NCI-H1694 (cell line): ENCODE data around the gene ALG11.
"Not testable (repeated sequence)": the region's sequence is repeated elsewhere in the genome, so short reads cannot be mapped to it uniquely, and the experiment has no call there.

Experiments
- DNase-seq: peaks from one replicate; lab custom pipeline; 2025; lab: John Stamatoyannopoulos, UW

The ALG11 gene, protein sequence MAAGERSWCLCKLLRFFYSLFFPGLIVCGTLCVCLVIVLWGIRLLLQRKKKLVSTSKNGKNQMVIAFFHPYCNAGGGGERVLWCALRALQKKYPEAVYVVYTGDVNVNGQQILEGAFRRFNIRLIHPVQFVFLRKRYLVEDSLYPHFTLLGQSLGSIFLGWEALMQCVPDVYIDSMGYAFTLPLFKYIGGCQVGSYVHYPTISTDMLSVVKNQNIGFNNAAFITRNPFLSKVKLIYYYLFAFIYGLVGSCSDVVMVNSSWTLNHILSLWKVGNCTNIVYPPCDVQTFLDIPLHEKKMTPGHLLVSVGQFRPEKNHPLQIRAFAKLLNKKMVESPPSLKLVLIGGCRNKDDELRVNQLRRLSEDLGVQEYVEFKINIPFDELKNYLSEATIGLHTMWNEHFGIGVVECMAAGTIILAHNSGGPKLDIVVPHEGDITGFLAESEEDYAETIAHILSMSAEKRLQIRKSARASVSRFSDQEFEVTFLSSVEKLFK

DNA sequence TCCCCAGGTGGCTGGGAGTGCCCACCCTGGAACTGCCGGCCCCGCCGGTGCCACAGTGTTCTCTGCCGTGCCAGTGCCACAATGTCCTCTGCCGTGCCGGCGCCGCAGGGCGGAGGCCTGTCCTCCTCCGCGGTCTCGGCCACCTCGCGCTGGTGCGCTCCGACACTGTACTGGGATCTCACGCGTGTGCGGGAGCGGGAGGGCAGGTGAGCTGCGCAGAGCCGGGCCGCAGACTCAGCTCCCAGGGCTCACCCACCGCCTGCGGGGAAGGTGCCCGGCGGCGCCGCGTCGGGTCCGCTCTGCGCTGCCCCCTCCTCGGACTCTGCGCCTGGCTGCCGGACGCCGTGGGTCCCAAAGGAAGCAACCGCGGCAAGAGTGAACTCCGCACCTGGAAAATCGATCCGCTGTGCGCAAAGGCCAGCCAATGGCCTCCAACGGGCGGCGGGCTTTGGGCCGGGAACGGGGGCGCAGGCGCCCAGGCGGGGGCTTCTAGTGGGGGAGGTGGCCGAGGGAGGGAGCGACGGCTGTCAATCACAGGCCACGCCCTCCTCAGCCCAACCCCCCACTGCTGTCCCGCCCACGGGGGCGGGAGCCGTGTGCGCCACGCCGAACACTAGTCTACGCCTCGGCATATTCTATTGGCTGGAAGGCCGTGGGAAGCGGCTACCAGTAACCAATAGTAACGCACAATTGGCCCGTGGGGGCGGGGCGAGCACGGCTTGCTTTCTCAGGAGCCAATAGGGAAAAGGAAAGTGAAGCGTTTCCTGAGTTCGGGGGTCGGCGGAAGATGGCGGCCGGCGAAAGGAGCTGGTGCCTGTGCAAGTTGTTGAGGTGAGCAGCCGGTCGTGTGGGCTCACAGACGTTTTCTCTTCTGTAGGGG is at the start of gene ALG11:
Gene ALG11 (plus strand): TSS at position 767 of the 880 bp plus-strand sequence. CDS start 21 bp downstream, at position 788.
- peak; percentile 98 for DNase-seq

DNA sequence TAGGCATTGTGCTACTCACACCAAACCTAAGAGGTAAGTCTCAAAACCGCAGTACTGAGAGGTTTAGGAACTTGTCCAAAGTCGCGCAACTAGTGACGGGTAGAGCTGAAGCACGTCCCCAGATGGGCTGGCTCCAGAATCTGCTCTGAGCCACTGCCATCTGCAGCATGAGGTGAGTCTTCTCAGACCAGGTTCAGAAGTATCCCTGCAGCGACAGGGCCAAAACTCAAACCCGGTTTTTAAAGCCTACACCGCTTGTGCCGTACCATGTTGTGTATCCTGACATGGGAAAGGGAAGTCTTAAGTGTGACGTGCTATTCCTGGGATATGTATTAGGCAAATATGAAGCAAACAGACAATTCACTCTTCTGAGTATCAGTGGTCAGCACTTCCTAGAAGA is 46.0 kb upstream of the ALG11 start:
- DNase-seq = no peak

DNA sequence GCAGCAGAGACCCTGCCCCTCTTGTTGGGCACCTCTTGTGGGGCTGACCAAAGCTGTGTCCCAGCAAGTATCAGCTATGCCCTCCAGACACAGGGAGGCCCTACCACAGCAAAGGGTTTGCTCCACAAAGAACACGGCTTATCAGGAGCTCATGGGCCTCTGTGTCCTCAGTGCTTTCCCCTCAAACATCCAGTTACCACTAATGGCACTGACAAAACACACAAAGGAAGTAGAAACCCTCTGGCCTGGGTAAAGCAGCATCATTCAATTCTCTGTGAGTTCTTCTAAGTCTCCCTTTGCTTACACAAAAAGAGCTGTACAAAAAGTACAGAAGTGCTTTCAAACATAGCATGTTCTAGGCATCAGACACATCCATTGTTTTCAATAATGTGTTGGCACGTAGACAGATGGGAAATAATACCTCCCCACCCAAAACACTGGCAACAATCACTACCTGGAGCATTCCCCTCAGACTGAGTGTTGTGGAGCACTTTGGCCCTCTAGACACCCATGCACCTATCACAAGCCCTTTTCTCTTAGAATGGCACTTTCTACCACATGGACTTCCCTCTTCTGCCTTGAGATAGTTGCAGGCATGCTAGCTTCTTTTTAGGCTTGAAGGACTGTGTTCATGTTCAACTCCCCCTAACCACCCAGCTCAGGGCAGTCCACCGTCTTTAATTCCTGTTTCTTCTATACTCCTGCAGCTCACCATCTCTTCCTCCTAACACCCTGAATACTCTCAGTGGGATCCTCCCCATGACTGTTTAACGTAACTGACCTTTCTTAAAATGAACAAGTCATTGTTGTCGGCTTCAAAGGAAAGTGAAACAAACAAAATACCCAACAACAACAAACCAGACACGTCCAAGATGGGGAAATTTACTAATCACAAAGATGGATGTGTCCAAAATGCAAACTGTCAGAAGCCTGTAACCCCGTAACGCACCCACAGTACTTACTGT is 44.4 kb upstream of the ALG11 start:
- DNase-seq = no peak

DNA sequence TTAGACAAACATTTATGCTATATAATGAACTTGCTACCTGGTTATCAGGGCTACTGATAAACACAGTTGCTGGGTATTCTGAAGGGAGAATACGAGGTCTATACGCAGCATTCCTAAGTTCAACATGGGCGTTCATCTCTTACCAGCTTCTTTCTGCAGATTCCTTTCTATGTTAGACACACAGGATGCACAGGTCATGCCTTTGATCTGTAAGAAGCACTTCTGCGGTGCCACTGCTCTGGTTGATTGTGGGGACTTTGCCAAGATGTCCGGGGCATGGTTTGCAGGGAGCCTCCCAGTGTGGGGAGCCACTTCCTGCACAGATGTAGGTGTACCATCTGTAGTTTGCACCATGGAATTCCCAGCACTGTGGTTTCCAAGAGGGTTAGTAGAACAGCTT is 41.8 kb upstream of the ALG11 start:
- DNase-seq = no peak

DNA sequence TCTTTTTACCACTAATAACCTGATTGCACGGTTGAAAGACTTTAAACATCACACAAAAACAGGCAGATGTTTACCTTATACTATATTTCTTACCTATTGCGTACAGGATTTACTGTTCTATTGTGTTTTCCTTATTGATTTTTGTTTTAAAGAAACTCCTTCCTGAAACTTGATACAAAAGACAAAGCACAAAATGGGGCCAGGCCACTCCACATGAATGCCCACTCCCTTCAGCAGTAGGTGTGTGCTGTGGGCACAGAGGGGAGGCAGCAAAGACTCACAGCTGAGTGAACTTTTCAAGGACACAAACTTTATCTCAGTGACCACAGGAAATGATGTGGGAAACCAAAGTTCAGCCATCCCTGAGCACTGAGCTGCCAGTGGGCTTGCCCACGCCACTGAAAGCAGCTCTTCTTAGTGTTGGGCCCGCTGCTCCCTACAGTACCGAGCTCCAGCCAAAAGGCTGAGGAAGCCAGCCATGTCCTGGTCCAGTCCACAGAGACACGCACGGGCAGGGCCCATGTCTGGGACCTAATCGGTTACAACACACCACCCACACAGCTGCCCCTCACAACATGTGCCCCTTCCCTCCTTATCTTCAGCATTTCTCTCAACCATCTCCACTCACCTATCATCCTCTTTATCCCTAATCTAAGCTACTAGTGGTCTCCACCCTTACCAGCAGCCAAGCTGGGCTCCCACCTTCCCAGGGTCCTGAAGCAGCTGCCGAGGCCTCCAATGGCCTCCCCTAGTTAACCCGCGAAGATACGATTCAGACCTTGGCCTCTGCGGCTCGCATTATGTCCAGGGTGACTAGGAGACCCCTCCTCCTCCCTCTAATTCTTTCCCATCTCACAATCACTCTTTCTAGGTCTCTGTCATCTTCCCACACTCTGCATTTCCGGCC is 40.4 kb upstream of the ALG11 start:
- DNase-seq = no peak

DNA sequence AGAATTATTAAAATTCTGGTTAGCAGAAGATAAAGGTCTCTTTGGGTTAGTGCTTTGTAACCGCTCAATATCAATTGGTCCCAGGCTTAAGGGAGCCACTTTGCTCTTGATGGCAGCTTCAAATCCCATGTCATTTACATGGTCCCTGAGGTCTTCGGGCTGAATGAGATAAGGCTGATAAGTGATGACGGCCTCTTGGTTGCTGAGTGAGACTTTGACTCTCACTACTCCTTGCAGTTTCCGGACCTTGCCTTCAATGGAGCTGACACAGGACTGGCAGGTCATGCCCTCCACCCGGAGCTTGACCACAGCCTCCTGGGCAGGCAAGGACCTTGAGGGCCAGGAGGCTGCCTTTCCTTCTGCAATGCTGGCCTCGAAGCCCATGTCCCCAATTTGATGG is 37.7 kb upstream of the ALG11 start:
- DNase-seq = no peak

DNA sequence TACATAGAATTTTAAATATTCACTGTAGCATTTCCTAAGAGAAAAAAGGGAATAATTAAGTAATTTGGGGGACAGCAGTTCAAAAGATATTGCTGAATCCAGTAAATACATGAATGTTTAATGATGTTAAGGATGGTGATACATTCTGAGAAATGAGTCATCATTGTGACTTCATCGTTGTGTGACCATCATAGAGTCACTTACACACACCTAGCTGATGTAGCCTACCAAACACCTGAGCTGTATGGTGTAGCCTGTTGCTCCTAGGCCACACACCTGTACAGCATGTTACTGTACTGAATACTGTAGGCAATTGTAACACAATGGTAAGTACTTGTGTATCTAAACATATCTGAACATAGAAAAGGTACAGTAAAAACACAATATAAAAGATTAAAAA is 35.8 kb upstream of the ALG11 start:
- no peak for DNase-seq

DNA sequence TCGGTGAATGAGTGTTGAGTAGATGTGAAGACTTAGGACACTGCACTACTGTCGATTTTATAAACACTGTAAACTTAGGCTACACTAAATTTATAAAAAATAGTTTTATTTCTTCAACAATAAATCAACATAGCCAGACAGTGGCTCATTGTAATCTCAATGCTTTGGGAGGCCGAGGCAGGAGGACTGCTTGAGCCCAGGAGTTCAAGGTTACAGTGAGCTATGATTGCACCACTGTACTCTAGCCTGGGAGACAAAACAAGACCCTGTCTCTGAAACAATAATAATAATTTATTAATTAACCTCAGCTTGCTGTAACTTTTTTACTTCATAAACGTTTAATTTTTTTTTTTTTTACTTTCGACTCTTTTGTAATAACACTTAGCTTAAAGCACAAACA is 35.3 kb upstream of the ALG11 start:
- DNase-seq = no peak

DNA sequence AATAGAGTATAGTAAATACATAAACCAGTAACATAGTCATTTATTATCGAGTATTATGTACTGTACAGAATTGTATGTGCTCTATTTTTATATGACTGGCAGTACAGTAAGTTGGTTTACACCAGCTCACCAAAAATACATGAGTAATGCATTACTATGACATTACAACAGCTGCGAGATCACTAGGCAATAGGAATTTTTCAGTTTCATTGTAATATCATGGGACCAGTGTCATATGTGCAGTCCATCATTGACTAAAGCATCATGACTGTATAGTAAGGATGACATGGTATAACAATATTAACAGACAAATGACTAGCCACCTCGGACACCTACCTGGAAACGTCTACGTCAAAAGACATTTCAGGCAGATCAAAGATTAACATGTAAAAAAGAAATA is 34.6 kb upstream of the ALG11 start:
- DNase-seq = no peak

DNA sequence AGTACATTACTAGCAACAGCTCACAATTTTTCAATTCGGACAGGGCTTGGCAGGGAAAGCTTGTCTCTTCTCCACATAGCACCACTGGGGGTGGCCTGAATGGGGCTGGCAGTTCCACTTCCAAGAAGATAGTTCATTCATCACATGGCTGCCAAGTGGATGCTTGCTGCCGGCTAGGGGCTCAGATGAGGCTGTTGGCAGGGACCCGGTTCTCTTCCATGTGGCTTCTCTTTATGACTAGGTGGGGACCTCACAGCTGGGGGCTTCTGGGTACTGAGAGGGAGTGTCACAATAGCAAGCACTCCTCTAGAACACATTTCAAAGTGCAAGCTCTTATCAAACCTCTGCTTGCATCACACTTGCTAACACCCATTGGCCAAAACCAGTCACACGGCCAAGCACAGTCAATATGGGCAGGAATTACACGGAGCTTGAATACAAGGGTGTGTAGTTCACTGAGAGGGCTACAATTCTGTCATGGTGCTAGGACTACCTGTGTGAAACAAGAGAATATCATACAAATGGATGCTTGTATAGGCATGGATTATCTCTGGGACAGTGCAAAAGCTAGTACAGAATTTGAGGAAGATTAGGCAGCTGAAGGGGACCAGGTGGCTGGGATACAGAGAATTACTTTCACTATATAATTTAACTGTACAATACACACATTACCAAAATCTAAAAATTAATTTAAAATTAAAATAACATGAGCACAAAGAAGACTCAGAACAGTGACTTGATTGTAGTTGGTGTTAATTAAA is 33.2 kb upstream of the ALG11 start:
- DNase-seq = no peak

DNA sequence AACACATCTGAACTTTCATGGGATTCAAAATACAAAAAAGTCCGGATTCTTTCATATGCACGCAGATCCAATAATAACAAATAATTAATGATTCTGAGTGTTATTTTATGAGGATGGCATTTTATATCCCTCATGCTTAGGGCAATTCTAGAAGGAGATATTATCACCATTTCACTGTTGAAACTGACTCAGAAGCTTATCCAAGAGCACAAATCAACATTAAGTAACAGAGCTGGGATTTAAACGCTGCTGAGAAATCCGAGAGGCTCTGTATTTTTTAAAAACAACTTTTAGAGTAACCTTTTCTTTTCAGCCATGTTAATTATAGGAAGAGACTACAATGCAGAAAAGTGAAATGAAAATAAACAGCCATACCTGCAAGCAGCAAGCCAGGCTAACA is 31.3 kb upstream of the ALG11 start:
- no peak for DNase-seq

DNA sequence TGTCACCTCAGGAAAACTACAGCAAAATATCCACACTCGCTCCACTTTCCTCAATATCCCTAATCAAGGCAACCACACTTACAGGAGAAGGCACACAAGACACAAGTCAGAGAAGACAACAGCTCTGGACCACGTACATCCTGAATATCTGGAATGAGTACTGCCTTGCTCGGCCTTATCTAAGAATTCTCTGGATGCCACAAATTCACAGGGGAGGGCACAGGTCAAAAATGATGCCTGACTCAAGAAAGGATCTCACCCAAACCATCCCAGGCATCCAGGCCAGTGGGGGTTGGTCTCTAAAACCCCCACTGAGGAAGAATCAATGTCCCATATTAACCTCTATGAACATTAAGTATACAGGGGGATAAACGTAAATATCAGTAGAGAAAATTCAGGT is 30.8 kb upstream of the ALG11 start:
- DNase-seq = no peak

DNA sequence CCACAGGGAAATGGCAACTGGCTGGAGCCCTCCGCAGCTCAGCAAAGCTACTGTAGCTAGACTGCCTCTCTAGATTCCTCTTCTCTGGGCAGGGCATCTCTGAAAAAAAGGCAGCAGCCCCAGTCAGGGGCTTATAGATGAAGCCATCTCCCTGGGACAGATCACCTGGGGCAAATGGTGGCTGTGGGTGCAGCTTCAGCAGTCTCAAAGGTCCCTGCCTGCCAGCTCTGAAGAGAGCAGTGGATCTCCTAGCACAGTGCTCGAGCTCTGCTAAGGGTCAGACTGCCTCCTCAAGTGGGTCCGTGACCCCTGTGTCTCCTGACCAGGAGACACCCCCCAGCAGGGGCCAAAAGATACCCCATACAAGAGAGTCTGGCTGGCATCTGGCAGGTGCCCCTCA is 28.9 kb upstream of the ALG11 start:
- DNase-seq = not testable (repeated sequence)

DNA sequence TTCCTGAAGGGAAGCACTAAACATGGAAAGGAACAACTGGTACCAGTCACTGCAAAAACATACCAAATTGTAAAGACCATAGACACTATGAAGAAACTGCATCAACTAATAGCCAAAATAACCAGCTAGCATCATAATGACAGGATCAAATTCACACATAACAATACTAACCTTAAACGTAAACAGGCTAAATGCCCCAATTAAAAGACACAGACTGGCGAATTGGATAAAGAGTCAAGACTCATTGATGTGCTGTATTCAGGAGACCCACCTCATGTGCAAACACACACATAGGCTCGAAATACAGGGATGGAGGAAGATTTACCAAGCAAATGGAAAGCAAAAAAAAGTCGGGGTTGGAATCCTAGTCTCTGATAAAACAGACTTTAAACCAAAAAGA is 27.3 kb upstream of the ALG11 start:
- not testable (repeated sequence) for DNase-seq

DNA sequence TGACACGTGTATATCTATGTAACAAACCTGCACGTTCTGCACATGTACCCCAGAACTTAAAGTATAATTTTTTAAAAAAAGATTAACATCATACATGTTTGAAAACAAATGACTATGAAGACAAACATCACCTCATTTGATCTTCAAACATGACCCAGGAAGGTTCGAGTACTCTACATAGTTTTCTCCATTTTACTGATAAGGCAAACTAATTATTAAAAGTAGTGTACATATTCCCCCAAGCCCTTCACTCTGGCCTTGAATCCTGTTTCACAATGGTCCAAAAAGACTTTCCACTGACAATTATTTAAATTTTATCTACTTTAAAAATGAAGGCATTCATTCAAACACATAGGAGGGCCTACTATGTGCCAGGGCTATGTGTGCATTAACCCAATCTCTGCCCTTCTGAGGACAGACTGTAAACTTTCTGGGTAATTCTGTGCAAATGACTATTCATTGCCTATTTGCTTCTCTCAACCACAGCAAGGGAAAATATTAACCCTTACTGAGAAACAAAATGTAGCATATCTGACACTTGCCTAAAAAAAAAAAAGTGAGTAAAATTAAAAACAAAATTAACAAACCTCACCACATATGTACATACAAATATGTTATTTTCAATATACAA is 23.1 kb upstream of the ALG11 start:
- no peak for DNase-seq

DNA sequence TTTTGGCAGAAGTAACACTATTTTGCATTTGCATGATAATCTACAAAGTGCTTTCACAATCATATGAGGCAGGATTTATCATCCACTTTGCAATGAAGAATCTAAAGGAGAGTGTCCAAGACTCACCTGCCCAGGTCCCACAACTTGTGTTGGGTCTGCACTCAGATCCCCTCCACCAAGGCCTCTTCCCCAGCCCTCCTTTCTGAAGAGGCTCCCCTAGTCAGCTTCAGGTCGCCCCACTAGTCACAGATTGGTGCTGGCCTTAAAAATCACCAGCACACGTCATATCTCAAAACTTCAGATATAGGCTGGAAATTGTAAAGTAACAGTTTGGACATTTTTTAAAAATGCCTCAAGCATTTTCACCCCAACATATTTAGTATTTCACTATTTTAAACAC is 18.5 kb upstream of the ALG11 start:
- no peak for DNase-seq

DNA sequence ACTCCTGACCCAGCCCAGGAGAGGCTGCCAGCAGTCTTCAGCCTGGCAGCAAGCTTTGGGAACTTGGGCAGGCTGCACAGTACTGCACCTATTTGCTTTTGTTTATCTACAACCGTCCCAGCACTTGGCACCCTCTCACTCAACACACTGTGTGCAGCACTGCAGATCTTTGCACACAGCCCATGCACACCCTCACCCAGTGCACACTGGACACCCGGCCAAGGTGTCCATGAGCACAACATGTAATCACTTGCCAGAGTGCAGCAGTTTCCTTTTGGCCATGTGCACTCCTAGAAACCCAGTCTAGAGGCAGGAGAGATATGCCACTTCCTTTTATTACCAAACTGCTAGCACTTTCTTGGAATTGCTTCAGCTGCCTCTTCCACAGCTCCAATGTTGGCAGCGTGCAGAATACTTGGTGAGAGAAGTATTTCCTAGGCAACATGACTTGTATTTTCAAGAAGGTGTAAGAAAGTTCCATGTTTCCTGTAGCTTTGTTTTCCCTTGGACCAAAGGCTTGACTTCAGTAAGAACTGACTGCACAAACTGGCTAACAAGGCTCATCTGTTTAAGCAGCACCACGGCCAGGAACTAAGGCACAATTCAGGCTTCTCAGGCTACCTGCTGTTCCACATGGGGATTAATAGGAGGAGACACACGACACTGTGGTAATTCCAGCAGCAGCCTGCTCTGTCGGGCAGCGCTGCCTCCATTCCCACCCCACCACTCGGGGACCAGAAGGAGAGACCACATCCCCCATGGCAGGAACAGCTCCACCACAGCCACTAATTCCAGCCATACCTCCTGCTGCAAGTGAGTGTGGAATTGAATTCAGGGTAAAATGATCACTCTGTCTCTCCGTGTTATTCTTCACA is 16.3 kb upstream of the ALG11 start:
- no peak for DNase-seq

DNA sequence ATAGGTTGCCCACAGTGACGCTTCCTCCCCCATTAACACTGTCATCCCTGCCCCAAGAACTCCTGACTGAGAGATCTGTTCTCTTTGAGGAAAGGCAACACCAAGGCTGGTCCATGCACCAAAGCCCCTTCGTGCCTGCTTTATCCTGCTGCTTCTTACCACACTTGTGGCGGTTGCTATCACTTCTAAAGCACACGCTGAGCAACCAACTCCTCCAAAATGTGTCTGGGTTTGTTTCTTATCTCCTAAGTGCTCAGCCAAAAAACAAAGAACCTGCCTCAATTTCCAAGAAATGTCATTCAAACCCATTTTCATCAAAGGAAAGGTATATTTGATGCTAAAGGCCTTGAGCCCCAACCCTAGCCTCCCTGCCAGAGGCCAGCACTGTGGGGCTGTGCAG is 15.6 kb upstream of the ALG11 start:
- DNase-seq = no peak

DNA sequence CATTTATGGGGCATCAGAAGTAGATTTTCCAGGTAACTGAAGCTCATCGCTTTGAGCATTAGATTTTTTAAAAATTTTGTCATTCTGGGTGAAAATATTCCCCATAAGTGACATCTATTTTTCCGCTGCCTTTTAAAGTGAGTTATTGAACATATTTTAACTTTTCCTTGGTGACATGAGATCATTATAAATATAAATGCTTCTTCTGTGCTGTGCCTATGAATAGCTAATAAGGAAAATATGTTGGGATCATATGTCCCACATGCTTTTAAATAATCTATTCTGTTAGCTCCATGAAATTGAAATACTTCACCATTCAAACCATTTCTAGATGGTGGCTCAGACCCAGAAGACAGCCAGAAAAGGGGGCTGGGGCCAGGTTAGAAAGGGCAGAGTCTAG is 15.0 kb upstream of the ALG11 start:
- DNase-seq = no peak
